ENCODE measurements around the gene TTC32. TPM values are rescaled to one million over a fixed set of nuclear protein-coding genes. Genes with fewer than 3 reads are reported as not detected.

TTC32 gene
- total RNA-seq, 1 donor from 2014 or later = 7.8 TPM

DNA sequence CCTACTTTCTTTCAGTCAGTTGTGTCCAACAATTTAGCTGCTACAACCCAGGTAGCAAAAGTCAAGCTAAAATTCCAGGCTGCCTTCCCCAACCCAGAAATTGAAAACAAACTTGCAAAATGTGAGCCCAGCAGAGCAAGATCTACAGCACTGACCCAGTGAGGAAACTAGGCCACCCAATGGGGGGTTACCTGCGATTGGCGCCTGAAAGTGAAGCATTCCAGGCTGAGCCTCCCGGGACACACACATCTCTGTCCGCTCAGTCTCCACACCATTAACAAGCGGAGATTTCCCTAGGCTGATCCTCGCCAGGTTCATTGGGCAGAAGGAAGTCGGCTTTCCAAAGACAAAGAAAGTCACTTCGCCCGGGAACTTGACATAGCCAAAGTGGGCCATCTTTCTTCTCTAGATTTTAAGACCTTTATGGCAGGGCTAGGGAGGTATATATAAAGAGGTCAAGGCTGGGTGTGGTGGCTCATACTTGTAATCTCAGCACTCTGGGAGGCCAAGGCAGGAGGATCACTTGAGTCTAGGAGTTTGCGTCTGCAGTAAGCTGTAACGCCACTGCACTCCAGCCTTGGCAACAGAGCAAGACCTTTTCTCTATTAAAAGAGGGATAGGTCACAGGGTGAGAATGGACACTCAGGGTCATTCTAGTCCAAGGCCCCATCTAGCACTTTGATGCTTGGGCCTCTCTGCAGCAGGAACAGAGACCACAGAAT, 53.6 kb downstream of the TTC32 start:
- no peak for ATAC-seq

DNA sequence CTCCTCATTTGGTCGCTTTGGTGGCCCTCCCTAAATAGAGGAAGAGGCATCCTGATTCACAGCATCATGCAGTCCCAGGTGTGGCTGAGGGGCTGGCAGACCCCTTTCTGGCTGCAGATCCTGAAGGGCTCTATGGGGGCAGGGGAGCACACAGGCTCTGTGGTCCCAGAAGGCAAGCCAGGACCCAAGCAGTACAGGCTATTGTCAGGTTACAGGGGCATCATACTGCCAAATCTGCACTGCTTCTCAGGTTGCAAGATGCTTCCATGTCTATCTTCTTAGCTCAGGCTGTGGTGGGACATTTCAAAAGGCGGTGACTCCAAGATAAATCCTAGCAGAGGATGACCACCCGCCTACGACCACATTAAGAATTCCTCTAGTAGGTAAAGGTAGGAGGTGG, 54.3 kb downstream of the TTC32 start:
- no peak for ATAC-seq

Other genes with a start within 250 kb of the TTC32 start
- 2.4 TPM for gene WDR35, start 88.1 kb upstream of the TTC32 start, total RNA-seq
- gene MATN3, start 110.7 kb upstream of the TTC32 start, total RNA-seq = 0.56 TPM
- gene LAPTM4A, start 149.6 kb upstream of the TTC32 start, total RNA-seq = 85.4 TPM

All from esophagus mucosa (tissue), 1 donor.